DND-41 (cell line): ENCODE results near the gene CS.

ENCODE experiments used
- EZH2 ChIP-seq: IDR thresholded peaks from 3 replicates; pipeline ENCODE4 v1.6.1; 2012; ENCODE audit warnings: borderline replicate concordance, low read depth, mild to moderate bottlenecking, moderate library complexity, low read length, inconsistent platforms; ENCODE audit not compliant: severe bottlenecking
- TF ChIP-seq, protein P1 (sequence below): IDR thresholded peaks from 2 replicates; pipeline ENCODE4 v1.5.1; 2012; ENCODE audit warnings: borderline replicate concordance, low read length, moderate library complexity, mild to moderate bottlenecking; ENCODE audit not compliant: poor library complexity, severe bottlenecking; ENCODE audit errors: extremely low read depth

DNA sequence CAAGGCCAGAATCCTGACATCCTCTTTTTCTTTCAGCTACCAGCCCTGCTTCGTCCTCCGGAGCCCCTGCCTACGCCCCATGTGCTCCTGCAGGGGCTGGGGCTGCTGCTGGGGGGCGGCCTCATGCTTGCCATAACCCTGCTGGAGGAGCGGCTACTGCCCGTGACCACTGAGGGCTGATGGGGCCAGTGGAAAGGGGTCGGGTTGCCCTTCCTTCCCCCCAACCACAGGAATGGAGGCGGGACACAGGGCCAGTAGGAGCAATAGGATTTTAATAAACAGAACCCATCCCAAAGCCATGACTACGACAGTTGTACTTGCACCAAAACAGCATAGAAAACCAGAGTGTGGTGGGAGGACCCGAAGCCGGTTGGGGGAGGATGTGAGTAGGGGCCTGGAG, 62.6 kb downstream of the CS start:
- TF ChIP-seq, protein P1, sequence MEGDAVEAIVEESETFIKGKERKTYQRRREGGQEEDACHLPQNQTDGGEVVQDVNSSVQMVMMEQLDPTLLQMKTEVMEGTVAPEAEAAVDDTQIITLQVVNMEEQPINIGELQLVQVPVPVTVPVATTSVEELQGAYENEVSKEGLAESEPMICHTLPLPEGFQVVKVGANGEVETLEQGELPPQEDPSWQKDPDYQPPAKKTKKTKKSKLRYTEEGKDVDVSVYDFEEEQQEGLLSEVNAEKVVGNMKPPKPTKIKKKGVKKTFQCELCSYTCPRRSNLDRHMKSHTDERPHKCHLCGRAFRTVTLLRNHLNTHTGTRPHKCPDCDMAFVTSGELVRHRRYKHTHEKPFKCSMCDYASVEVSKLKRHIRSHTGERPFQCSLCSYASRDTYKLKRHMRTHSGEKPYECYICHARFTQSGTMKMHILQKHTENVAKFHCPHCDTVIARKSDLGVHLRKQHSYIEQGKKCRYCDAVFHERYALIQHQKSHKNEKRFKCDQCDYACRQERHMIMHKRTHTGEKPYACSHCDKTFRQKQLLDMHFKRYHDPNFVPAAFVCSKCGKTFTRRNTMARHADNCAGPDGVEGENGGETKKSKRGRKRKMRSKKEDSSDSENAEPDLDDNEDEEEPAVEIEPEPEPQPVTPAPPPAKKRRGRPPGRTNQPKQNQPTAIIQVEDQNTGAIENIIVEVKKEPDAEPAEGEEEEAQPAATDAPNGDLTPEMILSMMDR: no peak
- no peak for TF ChIP-seq EZH2
